ENCODE results near the gene LSM6.

The LSM6 gene

GRCh38 chr4:146183209-146183608 is 7.7 kb downstream of the LSM6 start:
- H3K27me3 ChIP-seq (ENCODE audit: control insufficient read depth, insufficient read depth, low read length, poor library complexity, severe bottlenecking): no peaks in the 10 kb centered on the region
- no peak overlapping the region for H3K27ac ChIP-seq (ENCODE audit: insufficient read depth, low read depth, low read length, poor library complexity, severe bottlenecking)
- H3K4me3 ChIP-seq (ENCODE audit: insufficient read depth, low read depth, low read length): no peak overlapping the region
- no peaks in the 10 kb centered on the region for H3K4me1 ChIP-seq (ENCODE audit: control insufficient read depth, insufficient read depth, low read length)
- H3K9me3 ChIP-seq (ENCODE audit: control insufficient read depth, low read length): no peaks in the 10 kb centered on the region
- WGBS, 2 experiments: 78 to 92% methylated on average over 2 of the region's 2 CpGs
- peaks cover 2% of the 10 kb centered on the region for H3K36me3 ChIP-seq (ENCODE audit: control insufficient read depth, insufficient read depth, low read length)

- Histone ChIP-seq H3K27me3 (ENCODE audit: control insufficient read depth, insufficient read depth, low read length, poor library complexity, severe bottlenecking) (no peaks in the 10 kb centered on the region), H3K4me1 (ENCODE audit: control insufficient read depth, insufficient read depth, low read length) (no peaks in the 10 kb centered on the region), H3K4me3 (ENCODE audit: insufficient read depth, low read depth, low read length) (no peak overlapping the region), H3K36me3 (ENCODE audit: control insufficient read depth, insufficient read depth, low read length) (peaks cover 13% of the 10 kb centered on the region), H3K27ac (ENCODE audit: insufficient read depth, low read depth, low read length, poor library complexity, severe bottlenecking) (no peak overlapping the region), H3K9me3 (ENCODE audit: control insufficient read depth, low read length) (no peaks in the 10 kb centered on the region)
- 89 to 100% methylated on average over 3 of the region's 4 CpGs for WGBS, 2 experiments
Observed at GRCh38 chr4:146186041-146186440, 10.5 kb downstream of the LSM6 start.

GRCh38 chr4:146186596-146186995 is 11.1 kb downstream of the LSM6 start:
- Histone ChIP-seq H3K9me3 (ENCODE audit: control insufficient read depth, low read length) (no peaks in the 10 kb centered on the region), H3K4me3 (ENCODE audit: insufficient read depth, low read depth, low read length) (no peak overlapping the region), H3K4me1 (ENCODE audit: control insufficient read depth, insufficient read depth, low read length) (no peaks in the 10 kb centered on the region), H3K27me3 (ENCODE audit: control insufficient read depth, insufficient read depth, low read length, poor library complexity, severe bottlenecking) (no peaks in the 10 kb centered on the region), H3K27ac (ENCODE audit: insufficient read depth, low read depth, low read length, poor library complexity, severe bottlenecking) (no peak overlapping the region), H3K36me3 (ENCODE audit: control insufficient read depth, insufficient read depth, low read length) (peaks cover 13% of the 10 kb centered on the region)
- WGBS, 2 experiments: 93 to 95% methylated on average over 3 of the region's 3 CpGs

- H3K36me3 ChIP-seq (ENCODE audit: control insufficient read depth, insufficient read depth, low read length): peaks cover 11% of the 10 kb centered on the region
- H3K27ac ChIP-seq (ENCODE audit: insufficient read depth, low read depth, low read length, poor library complexity, severe bottlenecking): no peak overlapping the region
- WGBS, 2 experiments: 86 to 90% methylated on average over 1 to 2 of the region's 2 CpGs
- no peak overlapping the region for H3K4me3 ChIP-seq (ENCODE audit: insufficient read depth, low read depth, low read length)
- H3K4me1 ChIP-seq (ENCODE audit: control insufficient read depth, insufficient read depth, low read length): no peaks in the 10 kb centered on the region
- H3K9me3 ChIP-seq (ENCODE audit: control insufficient read depth, low read length): no peaks in the 10 kb centered on the region
- no peaks in the 10 kb centered on the region for H3K27me3 ChIP-seq (ENCODE audit: control insufficient read depth, insufficient read depth, low read length, poor library complexity, severe bottlenecking)
Observed at GRCh38 chr4:146190456-146190855, 14.9 kb downstream of the LSM6 start.

- no peak overlapping the region for H3K27ac ChIP-seq (ENCODE audit: insufficient read depth, low read depth, low read length, poor library complexity, severe bottlenecking)
- WGBS, 2 experiments: 92 to 95% methylated on average over 9 of the region's 9 CpGs
- peaks cover 11% of the 10 kb centered on the region for H3K36me3 ChIP-seq (ENCODE audit: control insufficient read depth, insufficient read depth, low read length)
- H3K9me3 ChIP-seq (ENCODE audit: control insufficient read depth, low read length): no peaks in the 10 kb centered on the region
- H3K27me3 ChIP-seq (ENCODE audit: control insufficient read depth, insufficient read depth, low read length, poor library complexity, severe bottlenecking): no peaks in the 10 kb centered on the region
- no peak overlapping the region for H3K4me3 ChIP-seq (ENCODE audit: insufficient read depth, low read depth, low read length)
- H3K4me1 ChIP-seq (ENCODE audit: control insufficient read depth, insufficient read depth, low read length): no peaks in the 10 kb centered on the region
Observed at GRCh38 chr4:146191766-146192458, 16.4 kb downstream of the LSM6 start.

GRCh38 chr4:146193628-146194027 is 18.1 kb downstream of the LSM6 start:
- H3K9me3 ChIP-seq (ENCODE audit: control insufficient read depth, low read length): no peaks in the 10 kb centered on the region
- H3K4me3 ChIP-seq (ENCODE audit: insufficient read depth, low read depth, low read length): no peak overlapping the region
- WGBS, 2 experiments: 96 to 97% methylated on average over 5 of the region's 5 CpGs
- no peak overlapping the region for H3K27ac ChIP-seq (ENCODE audit: insufficient read depth, low read depth, low read length, poor library complexity, severe bottlenecking)
- peaks cover 11% of the 10 kb centered on the region for H3K36me3 ChIP-seq (ENCODE audit: control insufficient read depth, insufficient read depth, low read length)
- no peaks in the 10 kb centered on the region for H3K27me3 ChIP-seq (ENCODE audit: control insufficient read depth, insufficient read depth, low read length, poor library complexity, severe bottlenecking)
- H3K4me1 ChIP-seq (ENCODE audit: control insufficient read depth, insufficient read depth, low read length): no peaks in the 10 kb centered on the region

GRCh38 chr4:146194212-146194611 is 18.7 kb downstream of the LSM6 start:
- H3K4me1 ChIP-seq (ENCODE audit: control insufficient read depth, insufficient read depth, low read length): no peaks in the 10 kb centered on the region
- H3K9me3 ChIP-seq (ENCODE audit: control insufficient read depth, low read length): no peaks in the 10 kb centered on the region
- H3K27me3 ChIP-seq (ENCODE audit: control insufficient read depth, insufficient read depth, low read length, poor library complexity, severe bottlenecking): no peaks in the 10 kb centered on the region
- no peak overlapping the region for H3K4me3 ChIP-seq (ENCODE audit: insufficient read depth, low read depth, low read length)
- H3K36me3 ChIP-seq (ENCODE audit: control insufficient read depth, insufficient read depth, low read length): peaks cover 8% of the 10 kb centered on the region
- no peak overlapping the region for H3K27ac ChIP-seq (ENCODE audit: insufficient read depth, low read depth, low read length, poor library complexity, severe bottlenecking)

- H3K4me3 ChIP-seq (ENCODE audit: insufficient read depth, low read depth, low read length): no peak overlapping the region
- no peaks in the 10 kb centered on the region for H3K4me1 ChIP-seq (ENCODE audit: control insufficient read depth, insufficient read depth, low read length)
- H3K27ac ChIP-seq (ENCODE audit: insufficient read depth, low read depth, low read length, poor library complexity, severe bottlenecking): no peak overlapping the region
- WGBS, 2 experiments: 63 to 84% methylated on average over 2 of the region's 2 CpGs
- H3K36me3 ChIP-seq (ENCODE audit: control insufficient read depth, insufficient read depth, low read length): no peaks in the 10 kb centered on the region
- H3K27me3 ChIP-seq (ENCODE audit: control insufficient read depth, insufficient read depth, low read length, poor library complexity, severe bottlenecking): no peaks in the 10 kb centered on the region
- no peaks in the 10 kb centered on the region for H3K9me3 ChIP-seq (ENCODE audit: control insufficient read depth, low read length)
Observed at GRCh38 chr4:146202665-146203064, 27.1 kb downstream of the LSM6 start.

GRCh38 chr4:146207410-146207809 is 31.9 kb downstream of the LSM6 start:
- H3K4me3 ChIP-seq (ENCODE audit: insufficient read depth, low read depth, low read length): no peak overlapping the region
- H3K9me3 ChIP-seq (ENCODE audit: control insufficient read depth, low read length): no peaks in the 10 kb centered on the region
- H3K27ac ChIP-seq (ENCODE audit: insufficient read depth, low read depth, low read length, poor library complexity, severe bottlenecking): no peak overlapping the region
- WGBS, 2 experiments: 91 to 95% methylated on average over 5 of the region's 5 CpGs
- H3K4me1 ChIP-seq (ENCODE audit: control insufficient read depth, insufficient read depth, low read length): no peaks in the 10 kb centered on the region
- H3K27me3 ChIP-seq (ENCODE audit: control insufficient read depth, insufficient read depth, low read length, poor library complexity, severe bottlenecking): no peaks in the 10 kb centered on the region
- H3K36me3 ChIP-seq (ENCODE audit: control insufficient read depth, insufficient read depth, low read length): no peaks in the 10 kb centered on the region

GRCh38 chr4:146210890-146211289 is 35.4 kb downstream of the LSM6 start:
- H3K4me3 ChIP-seq (ENCODE audit: insufficient read depth, low read depth, low read length): no peak overlapping the region
- no peak overlapping the region for H3K27ac ChIP-seq (ENCODE audit: insufficient read depth, low read depth, low read length, poor library complexity, severe bottlenecking)
- WGBS, 2 experiments: 79 to 95% methylated on average over 2 of the region's 2 CpGs
- no peaks in the 10 kb centered on the region for H3K27me3 ChIP-seq (ENCODE audit: control insufficient read depth, insufficient read depth, low read length, poor library complexity, severe bottlenecking)
- H3K36me3 ChIP-seq (ENCODE audit: control insufficient read depth, insufficient read depth, low read length): no peaks in the 10 kb centered on the region
- H3K9me3 ChIP-seq (ENCODE audit: control insufficient read depth, low read length): no peaks in the 10 kb centered on the region
- H3K4me1 ChIP-seq (ENCODE audit: control insufficient read depth, insufficient read depth, low read length): no peaks in the 10 kb centered on the region

- no peaks in the 10 kb centered on the region for H3K9me3 ChIP-seq (ENCODE audit: control insufficient read depth, low read length)
- H3K4me3 ChIP-seq (ENCODE audit: insufficient read depth, low read depth, low read length): no peak overlapping the region
- WGBS, 2 experiments: 92 to 95% methylated on average over 7 of the region's 7 CpGs
- no peaks in the 10 kb centered on the region for H3K4me1 ChIP-seq (ENCODE audit: control insufficient read depth, insufficient read depth, low read length)
- no peak overlapping the region for H3K27ac ChIP-seq (ENCODE audit: insufficient read depth, low read depth, low read length, poor library complexity, severe bottlenecking)
- no peaks in the 10 kb centered on the region for H3K36me3 ChIP-seq (ENCODE audit: control insufficient read depth, insufficient read depth, low read length)
- H3K27me3 ChIP-seq (ENCODE audit: control insufficient read depth, insufficient read depth, low read length, poor library complexity, severe bottlenecking): no peaks in the 10 kb centered on the region
Observed at GRCh38 chr4:146211440-146211839, 35.9 kb downstream of the LSM6 start.

Measured in ectodermal cell (in vitro differentiated cells).